ENCODE measurements around the gene AP4M1. TPM values are rescaled to one million over a fixed set of nuclear protein-coding genes. Genes with fewer than 3 reads are reported as not detected.
"Not testable (repeated sequence)": the region's sequence is repeated elsewhere in the genome, so short reads cannot be mapped to it uniquely, and the experiment has no call there.

AP4M1 gene
- total RNA-seq, 1 donor from 2014 or later = 19.7 TPM

DNA sequence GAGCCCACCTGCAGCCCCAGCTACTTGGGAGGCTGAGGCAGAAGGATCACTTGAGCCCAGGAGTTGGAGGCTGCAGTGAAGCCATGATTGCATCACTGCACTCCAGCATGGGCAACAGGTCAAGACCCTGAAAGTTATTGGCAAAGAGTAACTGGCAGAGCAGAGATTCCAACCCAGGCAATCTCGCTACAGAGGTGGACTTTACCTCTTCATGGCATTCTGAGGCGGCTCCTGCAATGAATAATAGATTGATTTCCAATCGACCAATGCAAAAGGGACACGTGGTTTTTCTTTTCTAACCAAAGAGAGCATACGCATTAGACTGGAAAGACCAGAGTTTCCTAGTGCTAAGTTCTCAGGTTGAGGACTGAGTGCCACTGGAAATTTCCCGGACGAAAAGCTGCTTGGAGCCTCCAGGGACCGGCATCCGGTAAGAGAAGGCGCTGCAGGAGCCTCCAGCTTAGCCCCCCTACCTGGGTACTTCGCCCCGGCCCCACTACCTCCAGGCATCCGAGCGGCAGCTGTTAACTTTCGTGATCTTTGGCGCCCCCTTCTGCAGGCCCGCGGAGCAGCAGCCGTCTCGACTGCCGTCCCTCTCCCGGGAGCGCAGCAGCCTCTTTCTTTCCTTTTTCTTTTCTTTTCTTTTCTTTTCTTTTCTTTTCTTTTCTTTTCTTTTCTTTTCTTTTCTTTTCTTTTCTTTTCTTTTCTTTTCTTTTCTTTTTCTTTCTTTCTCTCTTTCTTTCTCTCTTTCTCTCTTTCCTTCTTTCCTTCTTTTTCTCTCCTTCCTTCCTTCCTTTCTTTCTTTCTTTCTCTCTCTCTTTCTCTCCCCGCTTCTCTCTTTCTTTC lies 29.4 kb downstream of the AP4M1 start:
- peak; percentile 87 for DNase-seq

DNA sequence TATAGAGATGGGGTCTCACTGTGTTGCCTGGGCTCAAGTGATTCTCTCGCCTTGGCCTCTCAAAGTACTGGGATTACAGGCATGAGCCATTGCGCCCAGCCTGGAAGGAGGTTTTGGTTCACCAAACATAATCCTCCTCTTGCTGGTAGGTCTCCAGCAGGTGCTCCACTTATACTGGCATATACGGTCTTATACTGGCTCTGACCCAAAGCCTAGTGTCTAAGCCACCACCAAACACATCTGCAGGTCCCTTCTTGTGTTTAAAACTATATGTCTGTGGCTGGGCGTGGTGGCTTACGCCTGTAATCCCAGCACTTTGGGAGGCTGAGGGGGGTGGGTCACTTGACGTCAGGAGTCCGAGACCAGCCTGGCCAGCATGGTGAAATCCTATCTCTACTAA lies 30.7 kb downstream of the AP4M1 start:
- no peak for DNase-seq

- DNase-seq = peak; percentile 75
These were observed 31.3 kb downstream of the AP4M1 start for GRCh38 chr7:100132697-100133151.

GRCh38 chr7:100137851-100138760 lies 36.7 kb downstream of the AP4M1 start:
- no peak for DNase-seq

DNA sequence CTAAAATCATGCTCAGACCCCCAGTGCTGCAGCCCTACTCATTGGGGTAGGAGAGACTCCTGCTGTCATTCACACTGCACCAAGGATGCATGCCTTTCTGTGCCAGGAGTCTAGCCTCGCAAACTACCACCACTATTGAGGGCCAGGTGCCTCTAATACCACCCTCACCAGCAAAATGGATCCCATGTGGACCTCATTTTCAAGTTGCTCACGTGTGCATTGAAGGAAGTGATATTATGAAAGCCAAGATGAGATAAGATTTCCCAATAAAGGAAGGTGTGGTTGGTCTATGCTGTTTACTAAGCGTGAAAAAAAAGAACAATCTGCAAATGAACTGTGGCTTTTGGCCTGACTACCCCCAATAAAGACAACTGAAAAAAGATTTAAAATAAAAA lies 40.1 kb downstream of the AP4M1 start:
- no peak for DNase-seq

GRCh38 chr7:100142461-100142860 lies 41.0 kb downstream of the AP4M1 start:
- DNase-seq = no peak

DNA sequence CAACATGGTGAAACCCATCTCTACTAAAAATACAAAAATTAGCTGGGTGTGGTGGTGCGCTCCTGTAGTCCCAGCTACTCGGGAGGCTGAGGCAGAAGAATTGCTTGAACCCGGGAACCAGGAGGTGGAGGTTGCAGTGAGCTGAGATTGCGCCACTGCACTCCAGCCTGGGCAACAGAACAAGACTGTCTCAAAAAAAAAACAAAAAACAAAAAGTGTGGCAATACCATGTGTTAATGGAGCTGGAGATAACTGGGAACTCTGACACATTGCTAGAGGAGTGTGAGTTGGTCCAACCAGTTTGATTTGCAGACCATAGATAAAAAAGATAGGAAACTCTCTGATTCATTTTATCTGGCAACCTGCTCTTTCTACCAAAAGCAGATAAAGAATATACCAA lies 44.9 kb downstream of the AP4M1 start:
- not testable (repeated sequence) for DNase-seq

- no peak for DNase-seq
These were observed 45.8 kb downstream of the AP4M1 start for GRCh38 chr7:100147278-100147677.

DNA sequence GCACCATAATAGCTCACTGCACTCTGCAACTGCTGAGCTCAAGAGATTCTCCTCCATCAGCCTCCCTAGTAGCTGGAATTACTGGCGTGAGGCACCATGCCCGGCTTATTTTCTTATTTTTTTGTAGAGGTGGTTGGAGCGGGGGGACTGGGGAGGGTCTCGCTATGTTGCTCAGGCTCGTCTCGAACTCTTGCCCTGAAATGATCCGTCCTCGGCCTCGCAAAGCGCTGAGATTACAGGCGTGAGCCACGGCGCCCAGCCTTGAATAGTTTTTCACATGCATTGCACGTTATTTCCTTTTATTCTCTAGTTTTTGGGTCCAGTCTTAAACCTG lies 46.7 kb downstream of the AP4M1 start:
- DNase-seq = no peak

DNA sequence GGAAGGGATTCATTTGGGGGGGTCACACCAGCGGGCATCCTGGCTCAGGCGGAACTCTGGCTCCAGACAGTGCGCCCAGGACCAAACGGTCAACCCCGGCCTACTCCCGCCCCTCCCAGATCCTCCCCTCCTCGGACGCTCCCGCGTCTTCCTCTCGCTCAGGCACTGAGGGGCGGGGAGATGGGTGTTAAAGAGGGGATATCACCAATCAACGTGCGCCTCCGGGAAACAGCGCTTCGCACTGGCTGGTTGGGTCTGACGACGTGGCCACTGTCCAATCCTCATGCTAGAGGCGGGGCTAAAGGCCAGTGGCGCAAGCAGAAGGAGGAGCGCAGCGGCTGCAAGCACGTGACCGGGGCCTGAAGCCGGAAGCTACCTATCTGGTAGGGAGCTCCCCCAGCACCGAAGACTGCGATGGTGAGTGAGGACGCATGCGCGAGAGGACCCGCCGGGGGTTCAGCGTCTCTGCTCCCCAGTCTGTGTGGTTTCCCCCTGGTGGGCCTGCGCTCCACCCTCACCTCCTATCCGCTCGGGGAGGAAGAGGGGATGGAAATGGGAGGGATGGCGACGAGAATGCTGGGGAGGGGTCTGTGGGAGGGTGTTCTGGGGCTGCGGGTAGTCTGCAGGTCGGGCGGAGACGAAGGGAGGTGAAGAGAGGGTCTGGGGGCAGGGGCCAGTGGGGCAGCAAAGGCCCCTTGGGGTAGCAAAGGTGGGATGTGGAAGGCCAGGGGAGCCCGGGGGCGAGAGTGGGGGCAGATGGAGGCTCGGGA lies 47.3 kb downstream of the AP4M1 start, which contains the start of gene LAMTOR4:
Gene LAMTOR4, plus strand, starts transcription at position 360 of the 770 bp plus-strand sequence. Its CDS starts 55 bp downstream, at position 415.
- DNase-seq = peak; percentile 99

GRCh38 chr7:100152404-100152803 lies 51.0 kb downstream of the AP4M1 start:
- no peak for DNase-seq

GRCh38 chr7:100152937-100153666 lies 51.7 kb downstream of the AP4M1 start:
- DNase-seq = no peak

GRCh38 chr7:100153708-100154535 lies 52.5 kb downstream of the AP4M1 start:
- no peak for DNase-seq

GRCh38 chr7:100154651-100155491 lies 53.4 kb downstream of the AP4M1 start:
- no peak for DNase-seq

- no peak for DNase-seq
These were observed 54.3 kb downstream of the AP4M1 start for GRCh38 chr7:100155553-100156317.

DNA sequence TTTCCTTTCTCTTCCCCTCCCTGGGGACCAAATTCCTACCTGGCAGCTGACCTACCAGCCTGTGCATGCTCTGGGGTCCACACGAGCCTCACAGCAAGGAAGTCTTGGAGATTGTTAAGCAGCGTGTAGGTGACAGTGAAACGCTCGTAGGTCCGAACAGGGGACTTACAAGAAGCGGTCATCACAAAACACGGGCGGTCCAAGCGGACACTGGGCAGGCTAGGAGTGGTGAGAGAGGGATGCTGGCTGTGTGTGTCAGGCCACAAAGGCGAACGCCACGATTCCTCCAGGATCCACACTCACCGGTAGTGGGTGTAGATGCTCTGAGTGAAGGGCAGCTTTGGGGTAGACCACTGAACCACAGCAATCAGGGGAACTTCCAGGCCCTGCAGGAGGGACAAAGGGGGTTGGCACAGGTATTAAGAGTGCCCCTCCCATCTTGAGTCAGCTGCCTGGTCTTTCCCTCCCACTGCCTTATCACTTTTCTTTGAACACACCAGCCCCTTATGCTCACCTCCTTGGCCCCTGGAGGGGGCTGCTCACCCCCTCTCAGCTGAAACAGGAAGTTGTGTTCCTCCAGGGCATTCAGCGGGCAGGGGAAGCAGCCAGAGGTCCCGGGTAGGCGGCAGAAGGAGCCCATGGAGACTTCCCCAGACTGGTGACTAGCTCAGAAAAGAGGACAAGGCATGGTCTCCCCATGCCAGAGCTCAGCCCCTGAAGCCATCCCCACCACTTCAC lies 55.1 kb downstream of the AP4M1 start:
- DNase-seq = no peak

DNA sequence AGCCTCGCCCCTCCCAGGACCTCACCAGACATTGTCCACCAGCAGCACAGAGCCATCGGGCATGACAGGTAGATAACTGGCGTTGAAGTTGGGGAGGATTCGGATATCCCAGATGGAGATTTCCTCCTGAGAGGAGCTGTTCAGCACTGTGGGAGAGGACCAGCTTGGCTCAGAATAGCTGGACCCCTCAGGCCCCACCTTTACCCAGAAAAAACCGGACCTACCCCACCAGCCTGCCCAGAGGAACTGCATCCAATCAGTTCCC lies 55.6 kb downstream of the AP4M1 start:
- no peak for DNase-seq
